WTC11 (cell line): ENCODE results near the gene CPXM2. TPM values are rescaled to one million over a fixed set of nuclear protein-coding genes. Genes with fewer than 3 reads are reported as not detected.

Source experiments
- ATAC-seq: fragments of 200-7000 bp; cut with Tn5 transposase; 2 replicates; pipeline ENCODE4 v1.10.0; 2021; ENCODE audit warnings: mild to moderate bottlenecking, moderate library complexity
- CTCF ChIA-PET: fragments of 300-600 bp; sonication (Branson Sonifier 250); formaldehyde crosslinking; loops from one replicate; lab custom pipeline; 2021; ENCODE audit warnings: antibody characterized with exemption; lab: Charles Lee
- POLR2A ChIA-PET: fragments of 350-600 bp; sonication (Branson Sonifier 250); formaldehyde crosslinking; loops from one replicate; lab custom pipeline; 2021; ENCODE audit warnings: antibody characterized with exemption; lab: Charles Lee
- DNase-seq: peaks from one replicate; pipeline ENCODE4 v3.0.0; 2021; ENCODE audit warnings: low spot score
- H3K27ac Mint-ChIP-seq: 2 replicates; pipeline ENCODE4 v1.8.0; 2021; ENCODE audit warnings: mixed read lengths
- H3K27me3 Mint-ChIP-seq: 2 replicates; pipeline ENCODE4 v1.8.0; 2021; ENCODE audit warnings: low read depth, mild to moderate bottlenecking, moderate library complexity, mixed read lengths
- H3K36me3 Mint-ChIP-seq: 2 replicates; pipeline ENCODE4 v1.8.0; 2021; ENCODE audit warnings: mixed read lengths
- H3K4me1 Mint-ChIP-seq: 2 replicates; pipeline ENCODE4 v1.8.0; 2022; ENCODE audit warnings: mixed read lengths
- H3K4me3 Mint-ChIP-seq: 2 replicates; pipeline ENCODE4 v1.8.0; 2021; ENCODE audit warnings: mild to moderate bottlenecking, moderate library complexity, mixed read lengths
- H3K9me3 Mint-ChIP-seq: 2 replicates; pipeline ENCODE4 v1.8.0; 2021; ENCODE audit warnings: mixed read lengths
- CBFB ChIP-seq: sonication (generic); formaldehyde crosslinking; IDR thresholded peaks from 2 replicates; pipeline ENCODE4 v1.8.1; 2022; ENCODE audit warnings: mild to moderate bottlenecking, low read depth, missing genetic modification reagents
- EMX1 ChIP-seq: fragments of 250-450 bp; sonication (Bioruptor Pico); IDR thresholded peaks from 2 replicates; pipeline ENCODE4 v1.8.0; 2021; ENCODE audit warnings: mild to moderate bottlenecking
- FOXJ3 ChIP-seq: sonication (generic); formaldehyde crosslinking; IDR thresholded peaks from 2 replicates; pipeline ENCODE4 v1.9.0; 2021; ENCODE audit warnings: missing genetic modification reagents, mild to moderate bottlenecking, borderline replicate concordance
- FOXP1 ChIP-seq: sonication (generic); formaldehyde crosslinking; IDR thresholded peaks from 2 replicates; pipeline ENCODE4 v1.8.0; 2022; ENCODE audit warnings: missing genetic modification reagents, mild to moderate bottlenecking, moderate library complexity, borderline replicate concordance
- GABPB1 ChIP-seq: sonication (generic); formaldehyde crosslinking; IDR thresholded peaks from 2 replicates; pipeline ENCODE4 v1.8.1; 2023; ENCODE audit warnings: mild to moderate bottlenecking, missing genetic modification reagents
- NFATC4 ChIP-seq: fragments of 250-450 bp; sonication (Bioruptor Pico); IDR thresholded peaks from 2 replicates; pipeline ENCODE4 v1.9.0; 2021; ENCODE audit warnings: mild to moderate bottlenecking
- SMAD4 ChIP-seq: sonication (generic); formaldehyde crosslinking; IDR thresholded peaks from 2 replicates; pipeline ENCODE4 v1.8.0; 2022; ENCODE audit warnings: mild to moderate bottlenecking, missing genetic modification reagents
- ZNF423 ChIP-seq: fragments of 250-450 bp; sonication (Bioruptor Pico); IDR thresholded peaks from 2 replicates; pipeline ENCODE4 v2.1.2; 2022; ENCODE audit warnings: mild to moderate bottlenecking, moderate library complexity
- total RNA-seq: library from RNA; stranded (reverse); gene quantifications from 3 replicates; pipeline ENCODE4 v1.2.3, GENCODE V29; 2021
- TF ChIP-seq, protein P1 (sequence below): sonication (generic); formaldehyde crosslinking; IDR thresholded peaks from 2 replicates; pipeline ENCODE4 v1.8.1; 2022; ENCODE audit warnings: low read depth, missing genetic modification reagents, borderline replicate concordance
- TF ChIP-seq, protein P2 (sequence below): fragments of 250-450 bp; sonication (Bioruptor Pico); conservative IDR thresholded peaks from 2 replicates; pipeline ENCODE4 v1.9.0; 2021; ENCODE audit warnings: mild to moderate bottlenecking
- TF ChIP-seq, protein P3 (sequence below): sonication (generic); formaldehyde crosslinking; IDR thresholded peaks from 2 replicates; pipeline ENCODE4 v1.8.0; 2022; ENCODE audit warnings: missing genetic modification reagents
- TF ChIP-seq, protein P4 (sequence below): sonication (generic); formaldehyde crosslinking; IDR thresholded peaks from 2 replicates; pipeline ENCODE4 v1.8.1; 2023; ENCODE audit warnings: mild to moderate bottlenecking, missing genetic modification reagents
- TF ChIP-seq, protein P5 (sequence below): fragments of 250-450 bp; sonication (Bioruptor Pico); IDR thresholded peaks from 2 replicates; pipeline ENCODE4 v1.9.0; 2021; ENCODE audit warnings: mild to moderate bottlenecking, borderline replicate concordance
- TF ChIP-seq, protein P6 (sequence below): sonication (generic); formaldehyde crosslinking; conservative IDR thresholded peaks from 2 replicates; pipeline ENCODE4 v1.8.1; 2022; ENCODE audit warnings: mild to moderate bottlenecking, missing genetic modification reagents

Gene CPXM2
- total RNA-seq, 1 experiment from 2014 or later = 3.4 TPM

DNA sequence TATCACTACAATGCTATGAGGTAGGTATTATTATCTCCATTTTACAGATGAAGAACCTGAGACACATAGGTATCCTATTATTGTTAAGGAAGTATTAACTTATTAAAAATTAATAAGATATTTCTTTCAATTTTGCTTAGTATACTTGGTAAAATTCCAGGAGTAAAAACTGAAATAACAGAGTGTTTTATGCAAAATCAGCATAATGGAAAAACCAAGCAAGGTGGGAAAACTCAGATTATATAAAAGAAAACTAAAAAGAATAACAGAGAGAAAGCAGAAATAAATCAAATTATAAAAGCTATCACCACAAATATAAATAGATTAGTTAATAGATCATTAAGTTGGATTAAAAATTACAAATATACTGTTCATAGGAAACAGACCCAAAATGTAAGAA, 82.0 kb downstream of the CPXM2 start:
- POLR2A ChIA-PET = no interaction called here
- H3K36me3 Mint-ChIP-seq = no peaks in the 10 kb centered on the region
- H3K9me3 Mint-ChIP-seq = peaks cover 11% of the 10 kb centered on the region
- DNase-seq = no peak
- no peak overlapping the region for H3K4me3 Mint-ChIP-seq
- H3K27ac Mint-ChIP-seq = no peak overlapping the region
- ATAC-seq = no peak
- TF ChIP-seq EMX1 (CRISPR knock-in tag) (no peak), FOXJ3 (CRISPR knock-in tag) (no peak), CBFB (CRISPR knock-in tag) (no peak)
- TF ChIP-seq, protein P1, sequence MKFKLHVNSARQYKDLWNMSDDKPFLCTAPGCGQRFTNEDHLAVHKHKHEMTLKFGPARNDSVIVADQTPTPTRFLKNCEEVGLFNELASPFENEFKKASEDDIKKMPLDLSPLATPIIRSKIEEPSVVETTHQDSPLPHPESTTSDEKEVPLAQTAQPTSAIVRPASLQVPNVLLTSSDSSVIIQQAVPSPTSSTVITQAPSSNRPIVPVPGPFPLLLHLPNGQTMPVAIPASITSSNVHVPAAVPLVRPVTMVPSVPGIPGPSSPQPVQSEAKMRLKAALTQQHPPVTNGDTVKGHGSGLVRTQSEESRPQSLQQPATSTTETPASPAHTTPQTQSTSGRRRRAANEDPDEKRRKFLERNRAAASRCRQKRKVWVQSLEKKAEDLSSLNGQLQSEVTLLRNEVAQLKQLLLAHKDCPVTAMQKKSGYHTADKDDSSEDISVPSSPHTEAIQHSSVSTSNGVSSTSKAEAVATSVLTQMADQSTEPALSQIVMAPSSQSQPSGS = no peak
- TF ChIP-seq, all 79 proteins: peak for 0
- Mint-ChIP-seq H3K27me3 (no peaks in the 10 kb centered on the region), H3K4me1 (peaks cover 8% of the 10 kb centered on the region)
- CTCF ChIA-PET = no interaction called here

DNA sequence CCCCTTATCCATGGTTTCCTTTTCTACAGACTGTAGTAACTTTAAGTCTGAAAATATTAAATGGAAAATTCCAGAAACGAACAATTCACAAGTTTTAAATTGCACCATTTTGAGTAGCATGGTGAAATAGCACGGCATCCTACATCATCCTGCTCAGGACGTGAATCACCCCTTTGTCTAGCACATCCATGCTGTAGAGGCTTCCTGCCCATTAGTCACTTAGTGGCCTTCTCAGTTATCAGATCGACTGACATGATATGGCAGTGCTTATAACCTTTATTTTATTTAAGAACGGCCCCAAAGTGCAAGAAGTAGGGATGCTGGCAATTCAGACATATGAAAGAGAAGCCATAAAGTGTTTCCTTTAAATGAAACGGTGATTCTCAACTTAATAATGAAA, 82.7 kb downstream of the CPXM2 start:
- H3K4me3 Mint-ChIP-seq = no peak overlapping the region
- no peak for ATAC-seq
- peaks cover 7% of the 10 kb centered on the region for H3K9me3 Mint-ChIP-seq
- H3K36me3 Mint-ChIP-seq = no peaks in the 10 kb centered on the region
- no peak overlapping the region for H3K27ac Mint-ChIP-seq
- DNase-seq = no peak
- H3K27me3 Mint-ChIP-seq = no peaks in the 10 kb centered on the region
- CTCF ChIA-PET = no interaction called here
- TF ChIP-seq NFATC4 (CRISPR knock-in tag) (no peak), GABPB1 (peak; percentile 90)
- TF ChIP-seq, all 79 proteins: peak for 1
- POLR2A ChIA-PET = no interaction called here
- peaks cover 8% of the 10 kb centered on the region for H3K4me1 Mint-ChIP-seq

DNA sequence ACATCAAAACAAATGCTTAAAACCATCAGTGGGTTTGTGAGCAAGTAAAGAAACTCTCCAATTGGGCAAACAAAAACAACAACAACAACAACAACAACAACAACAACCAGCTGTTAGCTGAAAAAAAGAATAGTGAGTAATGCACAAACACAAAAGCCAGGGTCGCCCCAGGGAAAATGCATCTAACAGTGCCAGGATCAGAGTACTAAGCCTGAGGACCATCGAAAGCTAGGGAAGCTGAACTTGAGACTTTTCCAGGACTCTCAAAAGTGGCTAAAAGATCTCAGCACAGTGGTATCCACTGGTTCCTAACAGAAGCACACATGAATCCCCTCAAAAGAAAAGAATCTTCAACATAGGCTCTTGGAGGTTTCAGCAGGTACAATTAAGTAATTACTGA, 83.3 kb downstream of the CPXM2 start:
- H3K27ac Mint-ChIP-seq = no peak overlapping the region

DNA sequence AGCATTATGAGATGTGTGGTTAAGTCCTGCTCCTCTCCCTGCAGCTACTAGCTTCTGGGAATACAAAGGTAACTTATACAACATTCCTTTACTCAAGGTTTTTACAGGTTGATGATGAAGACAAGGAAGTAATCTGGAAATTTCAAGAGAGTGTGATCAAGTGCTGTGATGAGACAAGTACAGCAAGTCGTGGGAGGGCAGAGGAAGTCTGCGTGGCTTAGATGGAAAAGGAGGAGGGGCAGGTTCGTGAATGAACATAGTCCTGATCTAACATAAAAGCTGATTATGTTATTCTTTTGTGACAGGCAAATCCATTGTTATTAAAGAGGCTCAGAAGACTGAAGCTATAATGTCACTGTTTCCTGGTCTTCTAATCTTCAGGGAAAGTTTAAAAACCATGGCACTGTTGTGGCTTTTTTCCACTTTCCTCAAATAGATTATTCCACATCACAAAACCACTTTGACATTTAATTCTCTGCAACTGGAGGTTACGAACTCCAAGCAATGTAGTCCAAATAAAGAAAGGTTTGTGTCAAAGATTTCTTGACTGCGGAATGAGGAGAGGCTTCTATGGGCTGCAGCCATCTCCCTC, 84.1 kb downstream of the CPXM2 start:
- ChIA-PET POLR2A (no interaction called here), CTCF (interaction anchor here (0.6 kb wide), 1 partner anchor 10 kb away, joined by 3 read pairs; no protein-coding TSS in a partner anchor)
- H3K9me3 Mint-ChIP-seq = no peaks in the 10 kb centered on the region
- H3K36me3 Mint-ChIP-seq = no peaks in the 10 kb centered on the region
- H3K27ac Mint-ChIP-seq = no peak overlapping the region
- H3K4me1 Mint-ChIP-seq = peaks cover 8% of the 10 kb centered on the region
- no peak for DNase-seq
- no peak for ATAC-seq
- no peaks in the 10 kb centered on the region for H3K27me3 Mint-ChIP-seq
- no peak overlapping the region for H3K4me3 Mint-ChIP-seq
- TF ChIP-seq, protein P2, sequence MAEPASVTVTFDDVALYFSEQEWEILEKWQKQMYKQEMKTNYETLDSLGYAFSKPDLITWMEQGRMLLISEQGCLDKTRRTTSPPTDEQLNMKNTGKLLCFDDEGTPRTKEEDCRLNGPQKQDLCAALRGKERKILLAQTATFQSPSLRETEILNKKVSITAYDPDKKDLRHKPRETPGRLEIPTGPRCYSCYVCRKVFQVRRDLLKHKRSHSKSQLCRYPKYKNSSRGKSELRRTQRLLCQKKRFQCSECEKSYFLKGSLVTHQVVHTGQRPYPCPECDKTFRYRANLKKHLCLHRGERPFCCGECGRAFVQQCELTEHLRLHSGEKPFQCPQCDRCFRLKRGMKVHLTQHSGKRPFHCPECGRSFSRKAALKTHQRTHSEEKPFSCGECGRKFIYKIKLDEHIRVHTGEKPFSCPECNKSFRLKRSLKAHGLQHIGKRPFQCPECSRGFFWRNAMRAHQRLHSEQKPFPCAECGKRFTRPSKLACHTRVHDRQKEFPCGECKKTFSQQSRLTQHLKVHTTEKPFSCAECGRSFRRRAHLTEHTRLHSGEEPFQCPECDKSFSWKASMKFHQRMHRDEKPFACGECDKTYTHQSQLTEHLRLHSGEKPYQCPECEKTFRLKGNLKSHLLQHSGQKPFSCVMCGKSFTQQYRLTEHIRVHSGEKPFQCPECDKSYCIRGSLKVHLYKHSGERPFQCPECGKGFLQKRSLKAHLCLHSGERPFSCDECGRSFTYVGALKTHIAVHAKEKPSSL = no peak
- TF ChIP-seq, protein P3, sequence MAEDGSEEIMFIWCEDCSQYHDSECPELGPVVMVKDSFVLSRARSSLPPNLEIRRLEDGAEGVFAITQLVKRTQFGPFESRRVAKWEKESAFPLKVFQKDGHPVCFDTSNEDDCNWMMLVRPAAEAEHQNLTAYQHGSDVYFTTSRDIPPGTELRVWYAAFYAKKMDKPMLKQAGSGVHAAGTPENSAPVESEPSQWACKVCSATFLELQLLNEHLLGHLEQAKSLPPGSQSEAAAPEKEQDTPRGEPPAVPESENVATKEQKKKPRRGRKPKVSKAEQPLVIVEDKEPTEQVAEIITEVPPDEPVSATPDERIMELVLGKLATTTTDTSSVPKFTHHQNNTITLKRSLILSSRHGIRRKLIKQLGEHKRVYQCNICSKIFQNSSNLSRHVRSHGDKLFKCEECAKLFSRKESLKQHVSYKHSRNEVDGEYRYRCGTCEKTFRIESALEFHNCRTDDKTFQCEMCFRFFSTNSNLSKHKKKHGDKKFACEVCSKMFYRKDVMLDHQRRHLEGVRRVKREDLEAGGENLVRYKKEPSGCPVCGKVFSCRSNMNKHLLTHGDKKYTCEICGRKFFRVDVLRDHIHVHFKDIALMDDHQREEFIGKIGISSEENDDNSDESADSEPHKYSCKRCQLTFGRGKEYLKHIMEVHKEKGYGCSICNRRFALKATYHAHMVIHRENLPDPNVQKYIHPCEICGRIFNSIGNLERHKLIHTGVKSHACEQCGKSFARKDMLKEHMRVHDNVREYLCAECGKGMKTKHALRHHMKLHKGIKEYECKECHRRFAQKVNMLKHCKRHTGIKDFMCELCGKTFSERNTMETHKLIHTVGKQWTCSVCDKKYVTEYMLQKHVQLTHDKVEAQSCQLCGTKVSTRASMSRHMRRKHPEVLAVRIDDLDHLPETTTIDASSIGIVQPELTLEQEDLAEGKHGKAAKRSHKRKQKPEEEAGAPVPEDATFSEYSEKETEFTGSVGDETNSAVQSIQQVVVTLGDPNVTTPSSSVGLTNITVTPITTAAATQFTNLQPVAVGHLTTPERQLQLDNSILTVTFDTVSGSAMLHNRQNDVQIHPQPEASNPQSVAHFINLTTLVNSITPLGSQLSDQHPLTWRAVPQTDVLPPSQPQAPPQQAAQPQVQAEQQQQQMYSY (CRISPR knock-in tag) = no peak
- TF ChIP-seq, protein P4, sequence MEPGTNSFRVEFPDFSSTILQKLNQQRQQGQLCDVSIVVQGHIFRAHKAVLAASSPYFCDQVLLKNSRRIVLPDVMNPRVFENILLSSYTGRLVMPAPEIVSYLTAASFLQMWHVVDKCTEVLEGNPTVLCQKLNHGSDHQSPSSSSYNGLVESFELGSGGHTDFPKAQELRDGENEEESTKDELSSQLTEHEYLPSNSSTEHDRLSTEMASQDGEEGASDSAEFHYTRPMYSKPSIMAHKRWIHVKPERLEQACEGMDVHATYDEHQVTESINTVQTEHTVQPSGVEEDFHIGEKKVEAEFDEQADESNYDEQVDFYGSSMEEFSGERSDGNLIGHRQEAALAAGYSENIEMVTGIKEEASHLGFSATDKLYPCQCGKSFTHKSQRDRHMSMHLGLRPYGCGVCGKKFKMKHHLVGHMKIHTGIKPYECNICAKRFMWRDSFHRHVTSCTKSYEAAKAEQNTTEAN (CRISPR knock-in tag) = no peak
- TF ChIP-seq GABPB1 (no peak), FOXP1 (CRISPR knock-in tag) (no peak), ZNF423 (CRISPR knock-in tag) (no peak)
- TF ChIP-seq, protein P5, sequence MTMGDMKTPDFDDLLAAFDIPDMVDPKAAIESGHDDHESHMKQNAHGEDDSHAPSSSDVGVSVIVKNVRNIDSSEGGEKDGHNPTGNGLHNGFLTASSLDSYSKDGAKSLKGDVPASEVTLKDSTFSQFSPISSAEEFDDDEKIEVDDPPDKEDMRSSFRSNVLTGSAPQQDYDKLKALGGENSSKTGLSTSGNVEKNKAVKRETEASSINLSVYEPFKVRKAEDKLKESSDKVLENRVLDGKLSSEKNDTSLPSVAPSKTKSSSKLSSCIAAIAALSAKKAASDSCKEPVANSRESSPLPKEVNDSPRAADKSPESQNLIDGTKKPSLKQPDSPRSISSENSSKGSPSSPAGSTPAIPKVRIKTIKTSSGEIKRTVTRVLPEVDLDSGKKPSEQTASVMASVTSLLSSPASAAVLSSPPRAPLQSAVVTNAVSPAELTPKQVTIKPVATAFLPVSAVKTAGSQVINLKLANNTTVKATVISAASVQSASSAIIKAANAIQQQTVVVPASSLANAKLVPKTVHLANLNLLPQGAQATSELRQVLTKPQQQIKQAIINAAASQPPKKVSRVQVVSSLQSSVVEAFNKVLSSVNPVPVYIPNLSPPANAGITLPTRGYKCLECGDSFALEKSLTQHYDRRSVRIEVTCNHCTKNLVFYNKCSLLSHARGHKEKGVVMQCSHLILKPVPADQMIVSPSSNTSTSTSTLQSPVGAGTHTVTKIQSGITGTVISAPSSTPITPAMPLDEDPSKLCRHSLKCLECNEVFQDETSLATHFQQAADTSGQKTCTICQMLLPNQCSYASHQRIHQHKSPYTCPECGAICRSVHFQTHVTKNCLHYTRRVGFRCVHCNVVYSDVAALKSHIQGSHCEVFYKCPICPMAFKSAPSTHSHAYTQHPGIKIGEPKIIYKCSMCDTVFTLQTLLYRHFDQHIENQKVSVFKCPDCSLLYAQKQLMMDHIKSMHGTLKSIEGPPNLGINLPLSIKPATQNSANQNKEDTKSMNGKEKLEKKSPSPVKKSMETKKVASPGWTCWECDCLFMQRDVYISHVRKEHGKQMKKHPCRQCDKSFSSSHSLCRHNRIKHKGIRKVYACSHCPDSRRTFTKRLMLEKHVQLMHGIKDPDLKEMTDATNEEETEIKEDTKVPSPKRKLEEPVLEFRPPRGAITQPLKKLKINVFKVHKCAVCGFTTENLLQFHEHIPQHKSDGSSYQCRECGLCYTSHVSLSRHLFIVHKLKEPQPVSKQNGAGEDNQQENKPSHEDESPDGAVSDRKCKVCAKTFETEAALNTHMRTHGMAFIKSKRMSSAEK (CRISPR knock-in tag) = no peak

More for the DNA sequence above, 83.3 kb downstream of the CPXM2 start:
- DNase-seq = no peak
- POLR2A ChIA-PET = no interaction called here
- H3K4me1 Mint-ChIP-seq = peaks cover 8% of the 10 kb centered on the region
- H3K27me3 Mint-ChIP-seq = no peaks in the 10 kb centered on the region
- TF ChIP-seq SMAD4 (CRISPR knock-in tag) = no peak
- TF ChIP-seq, protein P6, sequence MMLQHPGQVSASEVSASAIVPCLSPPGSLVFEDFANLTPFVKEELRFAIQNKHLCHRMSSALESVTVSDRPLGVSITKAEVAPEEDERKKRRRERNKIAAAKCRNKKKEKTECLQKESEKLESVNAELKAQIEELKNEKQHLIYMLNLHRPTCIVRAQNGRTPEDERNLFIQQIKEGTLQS (CRISPR knock-in tag) = no peak
- TF ChIP-seq, all 79 proteins: peak for 0
- Mint-ChIP-seq H3K9me3 (peaks cover 1% of the 10 kb centered on the region), H3K36me3 (no peaks in the 10 kb centered on the region), H3K4me3 (no peak overlapping the region)
- no peak for ATAC-seq
- CTCF ChIA-PET = interaction anchor here (0.6 kb wide), 1 partner anchor 10 kb away, joined by 3 read pairs; no protein-coding TSS in a partner anchor
